ENCODE results near the gene ADA.

GRCh38 chr20:44583157-44583556 is 68.3 kb downstream of the ADA start:
- no peak for TF ChIP-seq EZH2phosphoT487 (IDR thresholded peaks at IDR 0.05; ENCODE audit: insufficient read depth, low read depth)
- no peak for TF ChIP-seq EZH2 (IDR thresholded peaks at IDR 0.05; ENCODE audit: insufficient read depth, poor library complexity, severe bottlenecking)

Data from GM23248 (cell line).